OCI-LY3 (cell line): ENCODE results near the gene SIGLEC7.

Experiments used
- H2AFZ ChIP-seq: fragments of 200-600, 300-600 bp; shearing (Covaris generic); 2 replicates; pipeline ENCODE4 v1.6.0; 2014; ENCODE audit warnings: antibody characterized with exemption, low read depth, low read length
- H3K27ac ChIP-seq: fragments of 200-600, 300-600 bp; sonication (generic); 2 replicates; pipeline ENCODE4 v1.5.1; 2014; ENCODE audit warnings: mild to moderate bottlenecking, low read length, moderate library complexity, mixed read lengths
- H3K27me3 ChIP-seq: fragments of 200-600, 300-600 bp; sonication (generic); 2 replicates; pipeline ENCODE4 v1.6.1; 2014; ENCODE audit warnings: low read depth, low read length, mixed read lengths
- H3K36me3 ChIP-seq: fragments of 200-600, 300-600 bp; sonication (generic); replicated peaks from 2 replicates; pipeline ENCODE3; 2014; ENCODE audit warnings: low read depth, low read length, mixed read lengths
- H3K4me1 ChIP-seq: fragments of 300-600, 200-600 bp; sonication (generic); 2 replicates; pipeline ENCODE4 v1.6.1; 2014; ENCODE audit warnings: low read length, mixed read lengths
- H3K4me2 ChIP-seq: fragments of 200-600, 300-600 bp; sonication (generic); 2 replicates; pipeline ENCODE4 v1.6.1; 2014; ENCODE audit warnings: low read length, mixed read lengths
- H3K4me3 ChIP-seq: fragments of 300-600, 200-600 bp; sonication (generic); 2 replicates; pipeline ENCODE4 v1.5.1; 2014; ENCODE audit warnings: antibody characterized with exemption, mild to moderate bottlenecking, low read length, moderate library complexity
- H3K79me2 ChIP-seq: fragments of 300-600, 200-600 bp; shearing (Covaris generic); 2 replicates; pipeline ENCODE4 v1.6.1; 2014; ENCODE audit warnings: mild to moderate bottlenecking, low read length, mixed read lengths
- H3K9ac ChIP-seq: fragments of 300-600, 200-600 bp; shearing (Covaris generic); 2 replicates; pipeline ENCODE4 v1.6.0; 2014; ENCODE audit warnings: mild to moderate bottlenecking, low read length, moderate library complexity
- H3K9me3 ChIP-seq: fragments of 200-600, 300-600 bp; shearing (Covaris generic); 2 replicates; pipeline ENCODE4 v1.6.1; 2014; ENCODE audit warnings: low read length, mixed read lengths; ENCODE audit not compliant: insufficient read depth
- H4K20me1 ChIP-seq: fragments of 200-600, 300-600 bp; sonication (generic); 2 replicates; pipeline ENCODE4 v1.6.1; 2016; ENCODE audit warnings: low read length, mixed read lengths; ENCODE audit not compliant: insufficient read depth
- EZH2phosphoT487 ChIP-seq: fragments of 200-600 bp; shearing (Covaris generic); IDR thresholded peaks from 2 replicates; pipeline ENCODE4 v1.6.1; 2018; ENCODE audit warnings: antibody characterized with exemption, mixed run types, low read depth
- TF ChIP-seq, protein P1 (sequence below): fragments of 200-600, 300-600 bp; sonication (generic); IDR thresholded peaks from 2 replicates; pipeline ENCODE4 v1.5.1; 2014; ENCODE audit warnings: antibody characterized with exemption, low read length, low read depth

SIGLEC7 gene

DNA sequence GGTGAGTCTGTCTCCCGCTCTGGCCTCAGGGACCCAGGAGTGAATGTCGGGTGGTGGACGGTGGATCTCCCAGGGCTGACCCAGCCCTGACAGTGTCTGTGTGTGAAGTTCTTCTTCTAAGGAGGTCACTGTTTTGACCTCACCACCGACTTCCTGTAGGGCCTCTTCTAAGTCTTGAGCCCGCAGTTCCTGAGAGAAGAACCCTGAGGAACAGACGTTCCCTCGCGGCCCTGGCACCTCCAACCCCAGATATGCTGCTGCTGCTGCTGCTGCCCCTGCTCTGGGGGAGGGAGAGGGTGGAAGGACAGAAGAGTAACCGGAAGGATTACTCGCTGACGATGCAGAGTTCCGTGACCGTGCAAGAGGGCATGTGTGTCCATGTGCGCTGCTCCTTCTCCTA lies at the start of gene SIGLEC7:
Gene SIGLEC7, plus strand, starts transcription at position 183 of the 400 bp plus-strand sequence. Its CDS starts 69 bp downstream, at position 252.
- Histone ChIP-seq H2AFZ (no peak within 1 kb of the TSS), H3K4me2 (no peak within 1 kb of the TSS), H3K36me3 (no peaks in the 10 kb centered on the region), H3K4me1 (peaks cover 30% of the 10 kb centered on the region), H3K27me3 (peaks cover 36% of the 10 kb centered on the region), H3K4me3 (no peak within 1 kb of the TSS), H3K9me3 (no peaks in the 10 kb centered on the region), H3K79me2 (no peaks in the 10 kb centered on the region), H4K20me1 (no peaks in the 10 kb centered on the region), H3K27ac (no peak within 1 kb of the TSS), H3K9ac (no peak within 1 kb of the TSS)
- no peak for TF ChIP-seq EZH2phosphoT487
- TF ChIP-seq, protein P1, sequence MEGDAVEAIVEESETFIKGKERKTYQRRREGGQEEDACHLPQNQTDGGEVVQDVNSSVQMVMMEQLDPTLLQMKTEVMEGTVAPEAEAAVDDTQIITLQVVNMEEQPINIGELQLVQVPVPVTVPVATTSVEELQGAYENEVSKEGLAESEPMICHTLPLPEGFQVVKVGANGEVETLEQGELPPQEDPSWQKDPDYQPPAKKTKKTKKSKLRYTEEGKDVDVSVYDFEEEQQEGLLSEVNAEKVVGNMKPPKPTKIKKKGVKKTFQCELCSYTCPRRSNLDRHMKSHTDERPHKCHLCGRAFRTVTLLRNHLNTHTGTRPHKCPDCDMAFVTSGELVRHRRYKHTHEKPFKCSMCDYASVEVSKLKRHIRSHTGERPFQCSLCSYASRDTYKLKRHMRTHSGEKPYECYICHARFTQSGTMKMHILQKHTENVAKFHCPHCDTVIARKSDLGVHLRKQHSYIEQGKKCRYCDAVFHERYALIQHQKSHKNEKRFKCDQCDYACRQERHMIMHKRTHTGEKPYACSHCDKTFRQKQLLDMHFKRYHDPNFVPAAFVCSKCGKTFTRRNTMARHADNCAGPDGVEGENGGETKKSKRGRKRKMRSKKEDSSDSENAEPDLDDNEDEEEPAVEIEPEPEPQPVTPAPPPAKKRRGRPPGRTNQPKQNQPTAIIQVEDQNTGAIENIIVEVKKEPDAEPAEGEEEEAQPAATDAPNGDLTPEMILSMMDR = no peak

DNA sequence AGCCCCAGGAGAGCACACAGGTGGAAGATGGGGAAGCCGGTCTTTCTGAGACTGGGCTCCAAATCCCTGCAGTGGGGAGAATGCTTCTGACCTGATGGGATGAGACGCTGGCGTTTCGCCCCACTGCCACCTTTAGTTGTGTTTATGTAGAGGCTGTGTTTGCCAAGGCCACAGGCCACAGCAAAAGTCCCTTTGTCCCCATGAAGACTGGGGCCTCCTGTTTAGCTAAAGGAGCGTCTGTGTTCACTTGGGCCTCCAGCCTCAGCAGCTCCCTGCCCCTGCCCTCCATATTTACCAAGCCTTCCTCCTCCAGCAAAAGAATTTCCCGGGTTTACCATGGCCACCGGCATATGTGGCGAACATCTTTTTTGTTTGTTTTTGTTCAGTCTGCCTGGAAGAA lies 49.0 kb upstream of the SIGLEC7 start:
- H2AFZ ChIP-seq = no peak overlapping the region
- peaks cover 11% of the 10 kb centered on the region for H4K20me1 ChIP-seq
- H3K4me2 ChIP-seq = no peak overlapping the region
- no peak overlapping the region for H3K27ac ChIP-seq
- no peak overlapping the region for H3K4me3 ChIP-seq
- TF ChIP-seq EZH2phosphoT487 = no peak
- TF ChIP-seq, protein P1 = no peak
- H3K9me3 ChIP-seq = no peaks in the 10 kb centered on the region
- H3K79me2 ChIP-seq = no peaks in the 10 kb centered on the region
- H3K4me1 ChIP-seq = no peaks in the 10 kb centered on the region
- H3K9ac ChIP-seq = no peak overlapping the region
- peaks cover 8% of the 10 kb centered on the region for H3K36me3 ChIP-seq
- no peaks in the 10 kb centered on the region for H3K27me3 ChIP-seq

DNA sequence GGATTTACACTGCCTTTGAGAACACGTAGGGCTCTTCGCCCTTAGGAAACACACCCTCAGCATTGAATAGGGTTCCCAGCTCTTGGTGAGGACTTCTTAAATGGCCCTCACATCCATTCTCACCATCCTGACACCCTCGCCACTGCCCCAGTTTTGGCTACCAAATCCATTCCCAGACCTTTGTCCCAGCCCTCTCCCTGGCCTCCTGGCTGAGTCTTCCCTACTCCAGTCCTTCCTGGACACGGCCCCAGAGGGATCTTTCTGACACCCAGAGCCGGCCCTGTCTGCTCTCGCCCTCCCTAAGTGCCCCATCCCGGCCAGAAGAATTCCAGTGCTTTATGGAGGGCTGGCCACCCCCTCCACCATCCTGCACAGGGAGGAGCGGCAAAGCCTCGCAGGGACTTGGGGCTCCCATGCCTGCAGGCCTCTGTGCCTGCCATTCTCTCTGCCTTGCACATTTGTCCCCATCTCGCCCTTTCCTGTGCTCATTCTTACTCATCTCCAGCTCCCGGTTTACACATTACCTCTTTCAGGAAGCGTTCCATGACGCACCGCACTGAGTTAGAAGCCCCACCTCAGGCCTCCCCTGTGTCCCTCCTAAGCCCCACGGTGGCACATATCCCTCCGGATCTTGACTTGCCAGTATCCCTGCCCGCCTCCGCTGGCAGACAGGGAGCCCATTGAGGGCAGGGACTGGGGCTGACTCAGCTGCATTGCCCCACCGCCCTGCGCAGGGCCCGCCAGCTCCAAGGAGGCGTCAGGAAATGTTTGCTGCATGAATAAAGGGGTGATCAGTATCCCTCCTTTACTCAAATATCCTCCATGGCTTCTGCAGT lies 48.4 kb upstream of the SIGLEC7 start:
- Histone ChIP-seq H3K27me3 (no peaks in the 10 kb centered on the region), H3K4me3 (no peak overlapping the region), H4K20me1 (peaks cover 11% of the 10 kb centered on the region), H3K4me2 (no peak overlapping the region), H2AFZ (no peak overlapping the region), H3K9me3 (no peaks in the 10 kb centered on the region), H3K79me2 (no peaks in the 10 kb centered on the region), H3K4me1 (no peaks in the 10 kb centered on the region), H3K9ac (no peak overlapping the region), H3K36me3 (peaks cover 8% of the 10 kb centered on the region), H3K27ac (no peak overlapping the region)
- TF ChIP-seq, protein P1 = no peak
- TF ChIP-seq EZH2phosphoT487 = no peak

DNA sequence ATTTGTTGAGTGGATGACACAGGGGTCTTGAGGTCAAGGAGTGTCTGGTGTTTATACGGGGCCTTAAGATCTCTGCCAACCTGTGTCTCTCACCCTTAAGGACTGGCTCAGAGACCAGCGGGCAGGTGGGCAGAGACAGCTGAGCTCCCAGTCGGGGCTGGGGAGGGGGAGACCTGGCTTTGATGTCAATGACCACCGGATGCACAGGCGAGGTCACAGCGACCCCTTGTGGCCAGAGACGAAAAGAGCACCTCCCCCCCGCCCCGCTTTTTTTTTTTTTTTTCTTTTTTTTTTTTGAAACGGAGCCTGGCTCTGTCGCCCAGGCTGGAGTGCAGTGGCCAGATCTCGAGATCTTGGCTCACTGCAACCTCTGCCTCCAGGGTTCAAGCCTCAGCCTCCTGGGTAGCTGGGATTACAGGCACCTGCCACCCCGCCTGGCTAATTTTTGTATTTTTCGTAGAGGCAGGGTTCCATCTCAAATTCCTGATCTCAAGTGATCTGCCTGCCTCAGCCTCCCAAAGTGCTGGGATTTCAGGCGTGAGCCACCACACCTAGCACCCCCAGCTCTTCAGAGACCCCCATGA lies 47.3 kb upstream of the SIGLEC7 start:
- Histone ChIP-seq H3K9me3 (no peaks in the 10 kb centered on the region), H3K4me3 (no peak overlapping the region), H4K20me1 (peaks cover 11% of the 10 kb centered on the region), H3K79me2 (no peaks in the 10 kb centered on the region), H3K4me2 (no peak overlapping the region), H3K9ac (no peak overlapping the region), H2AFZ (no peak overlapping the region), H3K27me3 (no peaks in the 10 kb centered on the region), H3K4me1 (no peaks in the 10 kb centered on the region), H3K27ac (no peak overlapping the region), H3K36me3 (peaks cover 8% of the 10 kb centered on the region)
- TF ChIP-seq EZH2phosphoT487 = no peak
- TF ChIP-seq, protein P1 = peak; percentile 72
